HepG2 (cell line): ENCODE results near the gene EMB. TPM values are rescaled to one million over a fixed set of nuclear protein-coding genes. Genes with fewer than 3 reads are reported as not detected.

Experiments used
- ATAC-seq: fragments of 200-7000 bp; cut with Tn5 transposase; 3 replicates; pipeline ENCODE4 v1.9.1; 2020; ENCODE audit warnings: mild to moderate bottlenecking, moderate library complexity
- BruUV-seq: library from RNA; stranded (reverse); fragments of 400-500 nt; replicated peaks from 2 replicates; lab custom pipeline; 2021; lab: Mats Ljungman, UMichigan
- CTCF ChIA-PET: fragments of 300-600 bp; formaldehyde crosslinking; extraction: SDS; loops from one replicate; lab custom pipeline; 2021; ENCODE audit warnings: low total read pairs, inconsistent platforms, low intra/inter-chr PET ratio; lab: Yijun Ruan, JAX
- POLR2A ChIA-PET: fragments of 350-600 bp; sonication (Branson Sonifier 250); formaldehyde crosslinking; loops from one replicate; lab custom pipeline; 2020; ENCODE audit warnings: antibody characterized with exemption, inconsistent platforms; lab: Yijun Ruan, JAX
- DNase-seq: peaks from one replicate; pipeline ENCODE4 v3.0.0-alpha.2; 2015; ENCODE audit warnings: low spot score
- FAIRE-seq: peaks from 3 replicates; lab custom pipeline; 2011; peaks lifted over from hg19 to GRCh38; lab: Jason Lieb, UNC
- H2AFZ ChIP-seq: one replicate; pipeline ENCODE4 v1.6.1; 2011; ENCODE audit warnings: low read length, inconsistent platforms
- H3K27ac ChIP-seq: fragments of 300-600 bp; 3 replicates; pipeline ENCODE4 v1.8.0; 2011; ENCODE audit warnings: mixed run types, mild to moderate bottlenecking, mixed read lengths, low read length, inconsistent platforms; ENCODE audit not compliant: insufficient read depth; ENCODE audit errors: extremely low read length
- H3K27me3 ChIP-seq, 2 experiments: fragments of 200-600 bp in 1 of 2; 2 replicates in 1 of 2; 3 replicates in 1 of 2; pipeline versions ENCODE4 v1.6.0 to v1.8.0; 2011; ENCODE audit warnings: low read length in 2 of 2, mild to moderate bottlenecking in 2 of 2, moderate library complexity in 2 of 2, inconsistent platforms in 1 of 2; ENCODE audit not compliant: insufficient read depth in 2 of 2, control insufficient read depth in 1 of 2
- H3K36me3 ChIP-seq, 2 experiments: fragments of 200-600 bp in 1 of 2; replicated peaks in 1 of 2; 2 replicates in 1 of 2; 3 replicates in 1 of 2; pipeline versions ENCODE4 v1.5.1 to v1.8.0; 2011; ENCODE audit warnings: low read length in 2 of 2, inconsistent platforms in 1 of 2; ENCODE audit not compliant: insufficient read depth in 2 of 2, control insufficient read depth in 1 of 2
- H3K4me1 ChIP-seq: 2 replicates; pipeline ENCODE4 v1.5.1; 2012; ENCODE audit warnings: low read length, inconsistent platforms; ENCODE audit not compliant: insufficient read depth
- H3K4me2 ChIP-seq: 2 replicates; pipeline ENCODE4 v1.6.0; 2011; ENCODE audit warnings: low read depth, low read length, inconsistent platforms
- H3K4me3 ChIP-seq, 3 experiments: fragments of 200-600 bp in 1 of 3; sonication (generic), shearing (Covaris generic) in 1 of 3; replicated peaks in 1 of 3; 2 replicates each; pipeline ENCODE4 v1.5.1; 2011 to 2016; ENCODE audit warnings: low read length in 3 of 3, inconsistent platforms in 2 of 3, low read depth in 2 of 3, mild to moderate bottlenecking in 2 of 3, control low read depth in 1 of 3, mixed read lengths in 1 of 3; ENCODE audit not compliant: insufficient read depth in 1 of 3
- H3K79me2 ChIP-seq: one replicate; pipeline ENCODE4 v1.6.1; 2011; ENCODE audit warnings: low read length, inconsistent platforms; ENCODE audit not compliant: insufficient read depth
- H3K9ac ChIP-seq: 2 replicates; pipeline ENCODE4 v1.6.0; 2011; ENCODE audit warnings: mild to moderate bottlenecking, low read depth, low read length, inconsistent platforms; ENCODE audit not compliant: insufficient read depth
- H3K9me3 ChIP-seq: 2 replicates; pipeline ENCODE4 v1.5.1; 2012; ENCODE audit warnings: mild to moderate bottlenecking, low read length
- H4K20me1 ChIP-seq: 2 replicates; pipeline ENCODE4 v1.6.0; 2011; ENCODE audit warnings: inconsistent platforms, mild to moderate bottlenecking, low read length, moderate library complexity; ENCODE audit not compliant: insufficient read depth
- GFI1 ChIP-seq: sonication (generic); formaldehyde crosslinking; IDR thresholded peaks from 2 replicates; pipeline ENCODE4 v1.5.0; 2020; ENCODE audit warnings: missing genetic modification reagents, mild to moderate bottlenecking, borderline replicate concordance
- HDAC6 ChIP-seq: fragments of 200-600 bp; sonication (generic); IDR thresholded peaks from 2 replicates; pipeline ENCODE4 v1.7.0; 2017; ENCODE audit warnings: mild to moderate bottlenecking, antibody characterized with exemption, low read length, low read depth
- MAF1 ChIP-seq: sonication (generic); formaldehyde crosslinking; IDR thresholded peaks from 2 replicates; pipeline ENCODE4 v1.5.0; 2020; ENCODE audit warnings: missing genetic modification reagents, borderline replicate concordance
- MATR3 ChIP-seq: sonication (generic); formaldehyde crosslinking; IDR thresholded peaks from 2 replicates; pipeline ENCODE4 v1.4.0; 2020; ENCODE audit warnings: missing genetic modification reagents
- PHF8 ChIP-seq: sonication (generic); formaldehyde crosslinking; IDR thresholded peaks from 2 replicates; pipeline ENCODE4 v1.5.0; 2020; ENCODE audit warnings: missing genetic modification reagents
- SP4 ChIP-seq: sonication (generic); formaldehyde crosslinking; IDR thresholded peaks from 2 replicates; pipeline ENCODE4 v1.8.1; 2023; ENCODE audit warnings: mild to moderate bottlenecking, missing genetic modification reagents
- TARDBP ChIP-seq: sonication (generic); formaldehyde crosslinking; IDR thresholded peaks from 2 replicates; pipeline ENCODE4 v1.8.0; 2022; ENCODE audit warnings: mild to moderate bottlenecking, missing genetic modification reagents
- TEF ChIP-seq: sonication (generic); formaldehyde crosslinking; IDR thresholded peaks from 2 replicates; pipeline ENCODE4 v1.5.0; 2020; ENCODE audit warnings: missing genetic modification reagents
- ZBTB25 ChIP-seq: IDR thresholded peaks from 2 replicates; pipeline ENCODE4 v1.6.1; 2018; ENCODE audit warnings: missing genetic modification reagents
- ZBTB46 ChIP-seq: sonication (generic); formaldehyde crosslinking; IDR thresholded peaks from 2 replicates; pipeline ENCODE4 v1.4.0; 2020; ENCODE audit warnings: mild to moderate bottlenecking, missing genetic modification reagents, borderline replicate concordance
- ZIK1 ChIP-seq: sonication (generic); formaldehyde crosslinking; IDR thresholded peaks from 2 replicates; pipeline ENCODE4 v1.5.0; 2020; ENCODE audit warnings: mild to moderate bottlenecking, low read depth, missing genetic modification reagents, borderline replicate concordance
- ZNF263 ChIP-seq: sonication (generic); formaldehyde crosslinking; IDR thresholded peaks from 2 replicates; pipeline ENCODE4 v1.4.0; 2020; ENCODE audit warnings: missing genetic modification reagents
- ZNF282 ChIP-seq: fragments of 450-650 bp; IDR thresholded peaks from 2 replicates; pipeline ENCODE4 v1.6.1; 2018; ENCODE audit not compliant: partially characterized antibody
- ZNF335 ChIP-seq: sonication (generic); formaldehyde crosslinking; IDR thresholded peaks from 2 replicates; pipeline ENCODE4 v1.4.0; 2020; ENCODE audit warnings: missing genetic modification reagents
- ZNF557 ChIP-seq: sonication (generic); formaldehyde crosslinking; IDR thresholded peaks from 2 replicates; pipeline ENCODE4 v1.4.0; 2020; ENCODE audit warnings: missing genetic modification reagents
- ZNF598 ChIP-seq: sonication (generic); formaldehyde crosslinking; IDR thresholded peaks from 2 replicates; pipeline ENCODE4 v1.5.1; 2020; ENCODE audit warnings: mild to moderate bottlenecking, missing genetic modification reagents, borderline replicate concordance
- ZNF619 ChIP-seq: sonication (generic); formaldehyde crosslinking; IDR thresholded peaks from 2 replicates; pipeline ENCODE4 v1.4.0; 2020; ENCODE audit warnings: mild to moderate bottlenecking, missing genetic modification reagents
- ZNF746 ChIP-seq: sonication (generic); formaldehyde crosslinking; IDR thresholded peaks from 2 replicates; pipeline ENCODE4 v1.8.0; 2022; ENCODE audit warnings: mild to moderate bottlenecking, missing genetic modification reagents
- ZSCAN29 ChIP-seq: sonication (generic); formaldehyde crosslinking; conservative IDR thresholded peaks from 2 replicates; pipeline ENCODE4 v1.4.0; 2020; ENCODE audit warnings: mild to moderate bottlenecking, missing genetic modification reagents
- WGBS: methylation state at CpG from one replicate; pipeline ENCODE4 v1.1.6; 2017; ENCODE audit warnings: low lambda C conversion rate; 5-methylcytosine and 5-hydroxymethylcytosine counted together
- in situ Hi-C: cut with HindIII; loops from 2 replicates; pipeline ENCODE4 v1.10.0; 2017; ENCODE audit warnings: low pct_unique_long_range_greater_than_20kb; ENCODE audit not compliant: extremely low pct_ligation_motif_present
- intact Hi-C: fragments of 100-400 bp; cut with micrococcal nuclease; formaldehyde crosslinking; loops from one replicate; pipeline ENCODE4 v1.10.0; 2022; ENCODE audit not compliant: unreplicated experiment
- polyA plus RNA-seq, 8 experiments: library from polyadenylated mRNA; depleted of rRNA in 3 of 8; stranded (reverse) in 7 of 8; unstranded in 1 of 8; fragments of >200 nt; fragmentation: Illumina TruSeq in 4 of 8; extraction: Trizol in 4 of 8; gene quantifications; 2 replicates each; pipeline versions ENCODE4 v1.2.1 to v1.2.3, GENCODE V29; 2011 to 2016; ENCODE audit warnings: low read depth in 4 of 8, missing spikeins in 1 of 8, mixed read lengths in 1 of 8; ENCODE audit not compliant: insufficient read depth in 1 of 8
- total RNA-seq, 5 experiments: library from RNA; depleted of rRNA; stranded (reverse); fragments of >200 nt; fragmentation: Illumina TruSeq; extraction: Trizol; gene quantifications; 2 replicates each; pipeline ENCODE4 v1.2.3, GENCODE V29; 2016; ENCODE audit warnings: low read depth in 1 of 5
- TF ChIP-seq, protein P1 (sequence below): IDR thresholded peaks from 2 replicates; pipeline ENCODE4 v1.6.1; 2012; ENCODE audit warnings: low read depth, low read length, improper control_type of control experiment

The EMB gene
- total and polyA plus RNA-seq, 2 of the 13 experiments (the other 11 are each of a cell fraction or from before 2014, with no cell fraction given), result 0.01 TPM; not detected in 1

- no peak for TF ChIP-seq ZBTB46 (CRISPR knock-in tag)
- TF ChIP-seq ZSCAN29 (CRISPR knock-in tag), result no peak
- TF ChIP-seq ZNF263, result no peak
- TF ChIP-seq ZIK1 (CRISPR knock-in tag), result no peak
Observed at GRCh38 chr5:50441493-50441955, 436 bp upstream of the EMB start (continued).

DNA sequence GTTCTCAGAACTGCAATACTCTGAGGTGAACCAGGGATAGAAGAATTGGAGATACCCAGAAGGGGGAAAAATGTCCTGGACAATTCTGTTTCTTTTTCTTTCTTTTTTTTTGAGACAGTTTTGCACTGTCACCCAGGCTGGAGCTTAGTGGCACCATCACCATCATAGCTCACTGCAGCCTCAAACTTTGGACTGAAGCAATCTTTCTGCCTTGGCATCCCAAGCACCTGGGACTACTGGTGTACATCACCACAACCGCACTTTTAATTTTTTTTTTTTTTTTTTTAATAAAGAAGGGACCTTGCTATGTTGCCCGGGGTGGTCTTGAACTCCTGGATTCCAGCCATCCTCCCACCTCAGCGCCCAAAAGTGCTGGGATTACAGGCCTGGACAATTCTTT is 1.9 kb downstream of the EMB start:
- no peak for ATAC-seq
- FAIRE-seq, result no peak
- intact Hi-C loops (no loop called here), in situ Hi-C loops (no loop called here)
- Histone ChIP-seq H2AFZ (no peak overlapping the region), H3K79me2 (no peaks in the 10 kb centered on the region), H3K36me3 (no peaks in the 10 kb centered on the region), H3K9ac (no peak overlapping the region), H3K9me3 (peaks cover 4% of the 10 kb centered on the region; the same call in 1 of the 2 replicates), H3K4me3 (no peak overlapping the region), H4K20me1 (no peaks in the 10 kb centered on the region), H3K4me1 (no peaks in the 10 kb centered on the region), H3K4me2 (no peak overlapping the region), H3K27me3 (no peaks in the 10 kb centered on the region), H3K27ac (no peak overlapping the region)
- ChIA-PET POLR2A (no interaction called here), CTCF (no interaction called here)
- WGBS, result 15% methylated on average over 3 of the region's 3 CpGs
- no peak for DNase-seq
- no TSS peak for BruUV-seq
- TF ChIP-seq MATR3 (CRISPR knock-in tag) (no peak), TARDBP (CRISPR knock-in tag) (no peak), GFI1 (no peak), ZNF746 (no peak), SP4 (CRISPR knock-in tag) (no peak), ZNF557 (CRISPR knock-in tag) (no peak), ZNF619 (CRISPR knock-in tag) (no peak), HDAC6 (no peak), MAF1 (CRISPR knock-in tag) (no peak), ZBTB25 (CRISPR knock-in tag) (no peak), ZNF598 (CRISPR knock-in tag) (no peak), TEF (CRISPR knock-in tag) (no peak), ZNF282 (no peak), PHF8 (CRISPR knock-in tag) (no peak), ZNF335 (CRISPR knock-in tag) (no peak)
- TF ChIP-seq, protein P1, sequence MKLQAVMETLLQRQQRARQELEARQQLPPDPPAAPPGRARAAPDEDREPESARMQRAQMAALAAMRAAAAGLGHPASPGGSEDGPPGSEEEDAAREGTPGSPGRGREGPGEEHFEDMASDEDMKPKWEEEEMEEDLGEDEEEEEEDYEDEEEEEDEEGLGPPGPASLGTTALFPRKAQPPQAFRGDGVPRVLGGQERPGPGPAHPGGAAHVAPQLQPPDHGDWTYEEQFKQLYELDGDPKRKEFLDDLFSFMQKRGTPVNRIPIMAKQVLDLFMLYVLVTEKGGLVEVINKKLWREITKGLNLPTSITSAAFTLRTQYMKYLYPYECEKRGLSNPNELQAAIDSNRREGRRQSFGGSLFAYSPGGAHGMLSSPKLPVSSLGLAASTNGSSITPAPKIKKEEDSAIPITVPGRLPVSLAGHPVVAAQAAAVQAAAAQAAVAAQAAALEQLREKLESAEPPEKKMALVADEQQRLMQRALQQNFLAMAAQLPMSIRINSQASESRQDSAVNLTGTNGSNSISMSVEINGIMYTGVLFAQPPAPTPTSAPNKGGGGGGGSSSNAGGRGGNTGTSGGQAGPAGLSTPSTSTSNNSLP, result no peak
